Spleen (tissue), 11 donors: Measurements from ENCODE around the gene NGF. TPM values are rescaled to one million over a fixed set of nuclear protein-coding genes. Genes with fewer than 3 reads are reported as not detected.

Experiments
- DNase-seq: peaks from one replicate; pipeline ENCODE4 v3.0.0-alpha.2; 2020
- H3K27ac ChIP-seq, 8 donors: fragments of 200-600 bp; sonication (generic) in 7 of 8; 1 replicate in 4 of 8; 2 replicates in 4 of 8; pipeline versions ENCODE4 v1.5.0 to v1.8.0; 2016 to 2021; ENCODE audit warnings: inconsistent platforms in 4 of 8, mild to moderate bottlenecking in 4 of 8, moderate library complexity in 1 of 8
- H3K27me3 ChIP-seq, 7 donors: fragments of 200-600 bp; sonication (generic) in 6 of 7; replicated peaks in 1 of 7; 1 replicate in 4 of 7; 2 replicates in 3 of 7; pipeline versions ENCODE4 v1.5.0 to v1.8.0; 2016 to 2021; ENCODE audit warnings: inconsistent platforms in 3 of 7, mild to moderate bottlenecking in 1 of 7
- H3K36me3 ChIP-seq, 6 donors: fragments of 200-600 bp; sonication (generic) in 5 of 6; 1 replicate in 4 of 6; 2 replicates in 2 of 6; pipeline versions ENCODE4 v1.5.0 to v1.8.0; 2016 to 2021; ENCODE audit warnings: inconsistent platforms in 2 of 6
- H3K4me1 ChIP-seq, 6 donors: fragments of 200-600 bp; sonication (generic) in 5 of 6; 1 replicate in 3 of 6; 2 replicates in 3 of 6; pipeline versions ENCODE4 v1.5.0 to v1.8.0; 2016 to 2021; ENCODE audit warnings: inconsistent platforms in 3 of 6
- H3K4me3 ChIP-seq, 8 donors: fragments of 200-600 bp; sonication (generic) in 7 of 8; 1 replicate in 4 of 8; 2 replicates in 4 of 8; pipeline versions ENCODE4 v1.5.0 to v1.8.0; 2016 to 2021; ENCODE audit warnings: inconsistent platforms in 4 of 8, mild to moderate bottlenecking in 4 of 8, moderate library complexity in 2 of 8
- H3K9me3 ChIP-seq, 8 donors: fragments of 200-600 bp; sonication (generic) in 7 of 8; 1 replicate in 4 of 8; 2 replicates in 4 of 8; pipeline versions ENCODE4 v1.5.0 to v1.8.0; 2016 to 2021; ENCODE audit warnings: inconsistent platforms in 4 of 8
- POLR2A ChIP-seq, 3 donors: fragments of 450-650 bp; IDR thresholded peaks; one replicate each; pipeline ENCODE4 v1.5.1; 2017; ENCODE audit warnings: antibody characterized with exemption in 3 of 3, mild to moderate bottlenecking in 1 of 3
- POLR2AphosphoS5 ChIP-seq, 3 donors: sonication (generic); formaldehyde crosslinking; IDR thresholded peaks; one replicate each; pipeline ENCODE4 v1.5.1; 2017; ENCODE audit warnings: antibody characterized with exemption in 3 of 3
- WGBS, 5 donors: extraction: QIAGEN DNeasy Blood & Tissue Kit in 3 of 5; methylation state at CpG; one replicate each; pipeline versions ENCODE4 v1.1.5 to v1.1.7; 2013 to 2018; 5-methylcytosine and 5-hydroxymethylcytosine counted together
- intact Hi-C: fragments of 100-400 bp; cut with DNase I; formaldehyde crosslinking; loops from one replicate; pipeline ENCODE4 v1.15.0; 2023; ENCODE audit warnings: low total_unique reads
- polyA plus RNA-seq, 3 donors: library from polyadenylated mRNA; stranded (reverse); fragments of 200-250 nt; gene quantifications; one replicate each; pipeline ENCODE4 v1.2.1, GENCODE V29; 2013
- total RNA-seq, 7 donors: library from RNA; depleted of rRNA in 3 of 7; stranded (reverse); fragments of >200 nt in 3 of 7; fragmentation: NEBNext Ultra II Directional in 4 of 7; extraction: Animal tissue kit (Norgen Biotek cat#: 25700) in 4 of 7; gene quantifications; one replicate each; pipeline versions ENCODE4 v1.1.0 to v1.2.1, GENCODE V29; 2016 to 2021
- TF ChIP-seq, protein P1 (sequence below), 11 experiments: fragments of 200-600 bp in 7 of 11; fragments of 450-650 bp in 4 of 11; sonication (generic) in 4 of 11; IDR thresholded peaks in 8 of 11; conservative IDR thresholded peaks in 3 of 11; 1 replicate in 7 of 11; 2 replicates in 4 of 11; pipeline versions ENCODE4 v1.4.0 to v1.8.0; 2016 to 2021; ENCODE audit warnings: antibody characterized with exemption in 11 of 11, inconsistent platforms in 4 of 11, mild to moderate bottlenecking in 1 of 11
- donor health status: healthy with polysubstance abuse.
- donor health status: DM: no; HTN: no; CAD: no; lungs with moderate emphysema.
- donor health status: DM: no; HTN: no; CAD: no.
- donor health status: Bipolar disorder and iron deficiency.
- donor health status: healthy.
- donor health status: DM: no; HTN: no; CAD: no.
- donor health status: DM: yes; HTN: yes; CAD: no.

Gene NGF
- total and polyA plus RNA-seq, 10 donors: 0.34 to 4.6 (median 2.0) TPM

DNA sequence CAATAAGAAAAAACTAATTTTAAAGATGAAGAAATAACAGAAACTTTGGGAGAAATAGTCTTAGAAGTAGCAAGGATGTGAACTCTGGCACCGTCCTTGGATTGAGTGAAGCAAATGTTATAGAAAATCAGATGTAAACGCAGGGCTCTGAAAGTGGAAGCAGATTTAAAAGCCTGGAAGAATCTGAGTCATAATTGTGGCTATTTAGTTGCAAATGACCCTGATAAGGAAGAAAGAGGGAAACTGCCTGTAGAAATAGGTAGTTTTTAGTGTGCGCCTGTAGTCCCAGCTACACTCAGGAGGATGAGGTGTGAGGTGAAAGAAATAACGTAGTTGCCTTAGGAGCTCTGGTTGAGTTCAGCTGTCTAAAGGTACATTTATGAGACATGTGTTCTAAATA, 101.0 kb downstream of the NGF start:
- intact Hi-C loops: no loop called here

More for the DNA sequence above, 101.0 kb downstream of the NGF start:
- DNase-seq: no peak
- WGBS, 5 donors: 89 to 94% (median 92%) methylated on average over 4 of the region's 4 CpGs
- no peak overlapping the region for H3K27ac ChIP-seq
- no peaks in the 10 kb centered on the region for H3K36me3 ChIP-seq
- H3K9me3 ChIP-seq: no peaks in the 10 kb centered on the region
- H3K4me1 ChIP-seq: no peaks in the 10 kb centered on the region
- H3K4me3 ChIP-seq: no peak overlapping the region
- no peaks in the 10 kb centered on the region for H3K27me3 ChIP-seq
- TF ChIP-seq POLR2AphosphoS5 (IDR thresholded peaks at IDR 0.05) (no peak), POLR2A (IDR thresholded peaks at IDR 0.05) (no peak)
- TF ChIP-seq, protein P1, sequence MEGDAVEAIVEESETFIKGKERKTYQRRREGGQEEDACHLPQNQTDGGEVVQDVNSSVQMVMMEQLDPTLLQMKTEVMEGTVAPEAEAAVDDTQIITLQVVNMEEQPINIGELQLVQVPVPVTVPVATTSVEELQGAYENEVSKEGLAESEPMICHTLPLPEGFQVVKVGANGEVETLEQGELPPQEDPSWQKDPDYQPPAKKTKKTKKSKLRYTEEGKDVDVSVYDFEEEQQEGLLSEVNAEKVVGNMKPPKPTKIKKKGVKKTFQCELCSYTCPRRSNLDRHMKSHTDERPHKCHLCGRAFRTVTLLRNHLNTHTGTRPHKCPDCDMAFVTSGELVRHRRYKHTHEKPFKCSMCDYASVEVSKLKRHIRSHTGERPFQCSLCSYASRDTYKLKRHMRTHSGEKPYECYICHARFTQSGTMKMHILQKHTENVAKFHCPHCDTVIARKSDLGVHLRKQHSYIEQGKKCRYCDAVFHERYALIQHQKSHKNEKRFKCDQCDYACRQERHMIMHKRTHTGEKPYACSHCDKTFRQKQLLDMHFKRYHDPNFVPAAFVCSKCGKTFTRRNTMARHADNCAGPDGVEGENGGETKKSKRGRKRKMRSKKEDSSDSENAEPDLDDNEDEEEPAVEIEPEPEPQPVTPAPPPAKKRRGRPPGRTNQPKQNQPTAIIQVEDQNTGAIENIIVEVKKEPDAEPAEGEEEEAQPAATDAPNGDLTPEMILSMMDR (IDR thresholded peaks at IDR 0.05 in 8 of 11, conservative IDR thresholded peaks at IDR 0.05 in 3 of 11): no peak

Other genes with a start within 250 kb of the NGF start
- gene TSPAN2, start 248.7 kb downstream of the NGF start, total RNA-seq: 10 to 100 TPM in 1 of 7 donors, 1 to 10 TPM in 6; 4.2 to 14.7 (median 5.4) TPM
- 1 to 10 TPM in 2 of 3 donors, under 1 TPM in 1; 0.59 to 1.6 (median 1.0) TPM for gene TSPAN2, start 248.7 kb downstream of the NGF start, polyA plus RNA-seq